NCI-H526 (cell line): ENCODE measurements around the gene ANKRD18B.
"Not testable (repeated sequence)": the region's sequence is repeated elsewhere in the genome, so short reads cannot be mapped to it uniquely, and the experiment has no call there.

Experiments used
- DNase-seq, 2 experiments: peaks; one replicate each; lab custom pipeline; 2025; lab: John Stamatoyannopoulos, UW

The ANKRD18B gene

GRCh38 chr9:33533958-33534357 is 9.9 kb downstream of the ANKRD18B start:
- DNase-seq = not testable (repeated sequence)

GRCh38 chr9:33535541-33535940 is 11.5 kb downstream of the ANKRD18B start:
- no peak for DNase-seq

GRCh38 chr9:33543463-33543862 is 19.4 kb downstream of the ANKRD18B start:
- DNase-seq = not testable (repeated sequence)

- DNase-seq = not testable (repeated sequence)
These were observed 21.7 kb downstream of the ANKRD18B start for GRCh38 chr9:33545715-33546114.

GRCh38 chr9:33548816-33549215 is 24.8 kb downstream of the ANKRD18B start:
- DNase-seq = not testable (repeated sequence)

GRCh38 chr9:33549418-33549817 is 25.4 kb downstream of the ANKRD18B start:
- DNase-seq = not testable (repeated sequence)

GRCh38 chr9:33551183-33551582 is 27.1 kb downstream of the ANKRD18B start:
- DNase-seq = not testable (repeated sequence)

GRCh38 chr9:33552315-33552725 is 28.3 kb downstream of the ANKRD18B start:
- not testable (repeated sequence) for DNase-seq

GRCh38 chr9:33560217-33560616 is 36.2 kb downstream of the ANKRD18B start:
- DNase-seq = not testable (repeated sequence)

GRCh38 chr9:33562196-33562595 is 38.1 kb downstream of the ANKRD18B start:
- not testable (repeated sequence) for DNase-seq

GRCh38 chr9:33567776-33568175 is 43.7 kb downstream of the ANKRD18B start:
- DNase-seq = not testable (repeated sequence)

- DNase-seq = not testable (repeated sequence)
These were observed 53.7 kb downstream of the ANKRD18B start for GRCh38 chr9:33577786-33578185.

- not testable (repeated sequence) for DNase-seq
These were observed 55.9 kb downstream of the ANKRD18B start for GRCh38 chr9:33579996-33580395.

- not testable (repeated sequence) for DNase-seq
These were observed 58.6 kb downstream of the ANKRD18B start for GRCh38 chr9:33582686-33583085.

- DNase-seq = not testable (repeated sequence)
These were observed 62.1 kb downstream of the ANKRD18B start for GRCh38 chr9:33586128-33586527.

- not testable (repeated sequence) for DNase-seq
These were observed 63.7 kb downstream of the ANKRD18B start for GRCh38 chr9:33587799-33588198.

- not testable (repeated sequence) for DNase-seq
These were observed 64.8 kb downstream of the ANKRD18B start for GRCh38 chr9:33588876-33589275.

GRCh38 chr9:33590857-33591256 is 66.8 kb downstream of the ANKRD18B start:
- DNase-seq = not testable (repeated sequence)

GRCh38 chr9:33596974-33597373 is 72.9 kb downstream of the ANKRD18B start:
- not testable (repeated sequence) for DNase-seq

GRCh38 chr9:33597386-33597785 is 73.3 kb downstream of the ANKRD18B start:
- DNase-seq = not testable (repeated sequence)

- not testable (repeated sequence) for DNase-seq
These were observed 74.8 kb downstream of the ANKRD18B start for GRCh38 chr9:33598796-33599379.

- not testable (repeated sequence) for DNase-seq
These were observed 76.9 kb downstream of the ANKRD18B start for GRCh38 chr9:33600911-33601310.

- DNase-seq = peak; percentile 2 to 16
These were observed 80.2 kb downstream of the ANKRD18B start for GRCh38 chr9:33604249-33604648.

- DNase-seq = not testable (repeated sequence)
These were observed 80.9 kb downstream of the ANKRD18B start for GRCh38 chr9:33604936-33605335.
